HUES64 (cell line): ENCODE data around the gene NUP107.

Experiments used
- H3K27ac ChIP-seq: 2 replicates; pipeline ENCODE4 v1.7.0; 2013; ENCODE audit warnings: low read depth, low read length, inconsistent platforms
- H3K27me3 ChIP-seq: 2 replicates; pipeline ENCODE4 v1.6.1; 2013; ENCODE audit warnings: mild to moderate bottlenecking, low read length; ENCODE audit not compliant: insufficient read depth
- H3K36me3 ChIP-seq: 2 replicates; pipeline ENCODE4 v1.6.1; 2013; ENCODE audit warnings: mild to moderate bottlenecking, low read length; ENCODE audit not compliant: insufficient read depth
- H3K4me1 ChIP-seq: 2 replicates; pipeline ENCODE4 v1.6.1; 2013; ENCODE audit warnings: mild to moderate bottlenecking, low read length, moderate library complexity; ENCODE audit not compliant: insufficient read depth
- H3K4me3 ChIP-seq: 2 replicates; pipeline ENCODE4 v1.5.1; 2013; ENCODE audit warnings: mild to moderate bottlenecking, low read length, moderate library complexity
- H3K9ac ChIP-seq: 2 replicates; pipeline ENCODE4 v1.6.1; 2013; ENCODE audit warnings: mild to moderate bottlenecking, low read depth, low read length
- H3K9me3 ChIP-seq: 2 replicates; pipeline ENCODE4 v1.6.1; 2013; ENCODE audit warnings: low read depth, low read length; ENCODE audit not compliant: insufficient read depth
- WGBS: fragments of 150-250, 120-280 bp; methylation state at CpG from one replicate; pipeline ENCODE4 v1.1.7; 2013; ENCODE audit warnings: missing lambda C conversion rate; 5-methylcytosine and 5-hydroxymethylcytosine counted together

Gene NUP107

GRCh38 chr12:68790081-68790951, 103.5 kb downstream of the NUP107 start:
- Histone ChIP-seq H3K27me3 (no peaks in the 10 kb centered on the region), H3K36me3 (no peaks in the 10 kb centered on the region), H3K4me3 (no peak overlapping the region), H3K27ac (no peak overlapping the region), H3K4me1 (peaks cover 6% of the 10 kb centered on the region), H3K9ac (no peak overlapping the region), H3K9me3 (no peaks in the 10 kb centered on the region)
- 95% methylated on average over 11 of the region's 13 CpGs for WGBS

GRCh38 chr12:68790952-68791234, 104.1 kb downstream of the NUP107 start:
- H3K9me3 ChIP-seq, result no peaks in the 10 kb centered on the region
- WGBS, result 60% methylated on average over 3 of the region's 3 CpGs
- no peaks in the 10 kb centered on the region for H3K36me3 ChIP-seq
- no peak overlapping the region for H3K27ac ChIP-seq
- H3K9ac ChIP-seq, result no peak overlapping the region
- H3K4me3 ChIP-seq, result no peak overlapping the region
- H3K4me1 ChIP-seq, result peaks cover 6% of the 10 kb centered on the region
- no peaks in the 10 kb centered on the region for H3K27me3 ChIP-seq

GRCh38 chr12:68791897-68792481, 105.2 kb downstream of the NUP107 start:
- no peak overlapping the region for H3K27ac ChIP-seq
- WGBS, result 100% methylated on average over 2 of the region's 2 CpGs
- peaks cover 6% of the 10 kb centered on the region for H3K4me1 ChIP-seq

GRCh38 chr12:68792952-68793351, 106.2 kb downstream of the NUP107 start:
- Histone ChIP-seq H3K9me3 (no peaks in the 10 kb centered on the region), H3K27ac (no peak overlapping the region)

More at GRCh38 chr12:68791897-68792481, 105.2 kb downstream of the NUP107 start:
- no peaks in the 10 kb centered on the region for H3K27me3 ChIP-seq
- H3K4me3 ChIP-seq, result no peak overlapping the region
- no peaks in the 10 kb centered on the region for H3K36me3 ChIP-seq
- no peaks in the 10 kb centered on the region for H3K9me3 ChIP-seq
- no peak overlapping the region for H3K9ac ChIP-seq

GRCh38 chr12:68793436-68793835, 106.7 kb downstream of the NUP107 start:
- Histone ChIP-seq H3K27me3 (no peaks in the 10 kb centered on the region), H3K9me3 (no peaks in the 10 kb centered on the region), H3K36me3 (no peaks in the 10 kb centered on the region), H3K4me1 (no peaks in the 10 kb centered on the region), H3K4me3 (no peak overlapping the region), H3K27ac (no peak overlapping the region), H3K9ac (no peak overlapping the region)
- 96% methylated on average over 4 of the region's 4 CpGs for WGBS

More at GRCh38 chr12:68792952-68793351, 106.2 kb downstream of the NUP107 start:
- Histone ChIP-seq H3K9ac (no peak overlapping the region), H3K27me3 (no peaks in the 10 kb centered on the region), H3K4me1 (no peaks in the 10 kb centered on the region), H3K4me3 (no peak overlapping the region), H3K36me3 (no peaks in the 10 kb centered on the region)
- WGBS, result 75% methylated on average over 2 of the region's 2 CpGs

GRCh38 chr12:68793975-68794652, 107.3 kb downstream of the NUP107 start:
- no peaks in the 10 kb centered on the region for H3K36me3 ChIP-seq
- H3K27me3 ChIP-seq, result no peaks in the 10 kb centered on the region
- no peaks in the 10 kb centered on the region for H3K4me1 ChIP-seq
- no peak overlapping the region for H3K27ac ChIP-seq
- H3K4me3 ChIP-seq, result no peak overlapping the region
- H3K9me3 ChIP-seq, result no peaks in the 10 kb centered on the region
- WGBS, result 95% methylated on average over 4 of the region's 4 CpGs
- no peak overlapping the region for H3K9ac ChIP-seq

- no peak overlapping the region for H3K27ac ChIP-seq
- no peak overlapping the region for H3K4me3 ChIP-seq
- no peaks in the 10 kb centered on the region for H3K27me3 ChIP-seq
- H3K9ac ChIP-seq, result no peak overlapping the region
- whole genome bisulfite sequencing, result 92% methylated on average over 1 of the region's 3 CpGs
- H3K9me3 ChIP-seq, result no peaks in the 10 kb centered on the region
- H3K4me1 ChIP-seq, result no peaks in the 10 kb centered on the region
- no peaks in the 10 kb centered on the region for H3K36me3 ChIP-seq
Measured at GRCh38 chr12:68794653-68795251, 108.0 kb downstream of the NUP107 start.
